HEK293T (cell line): ENCODE data around the gene FAM20B.
A peak's percentile ranks its signal among the peaks of the same experiment; 100 is the strongest.

Source experiments
- CTCF ChIA-PET: fragments of 350-600 bp; formaldehyde crosslinking; extraction: SDS; loops from one replicate; lab custom pipeline; 2021; ENCODE audit warnings: antibody characterized with exemption, inconsistent platforms; lab: Yijun Ruan, JAX
- POLR2A ChIA-PET: fragments of 350-600 bp; formaldehyde crosslinking; extraction: SDS; loops from one replicate; lab custom pipeline; 2020; ENCODE audit warnings: antibody characterized with exemption, inconsistent platforms; lab: Yijun Ruan, JAX
- DNase-seq: peaks from one replicate; pipeline ENCODE4 v3.0.0; 2012; ENCODE audit warnings: mixed read lengths; ENCODE audit errors: extremely low spot score
- ARNT ChIP-seq: fragments of 450-650 bp; IDR thresholded peaks from 2 replicates; pipeline ENCODE4 v1.6.1; 2017; ENCODE audit warnings: mild to moderate bottlenecking
- BHLHE40 ChIP-seq: fragments of 450-650 bp; IDR thresholded peaks from 2 replicates; pipeline ENCODE4 v1.6.1; 2016; ENCODE audit warnings: mild to moderate bottlenecking, moderate library complexity, borderline replicate concordance
- CTBP1 ChIP-seq: fragments of 450-650 bp; IDR thresholded peaks from 2 replicates; pipeline ENCODE4 v1.6.1; 2016; ENCODE audit warnings: borderline replicate concordance
- ELF4 ChIP-seq: fragments of 450-650 bp; IDR thresholded peaks from 2 replicates; pipeline ENCODE4 v1.6.1; 2017; ENCODE audit warnings: antibody characterized with exemption
- FOXA1 ChIP-seq: fragments of 450-650 bp; IDR thresholded peaks from 2 replicates; pipeline ENCODE4 v1.6.1; 2016; ENCODE audit warnings: mild to moderate bottlenecking
- FOXK2 ChIP-seq: fragments of 450-650 bp; IDR thresholded peaks from 2 replicates; pipeline ENCODE4 v1.6.1; 2016; ENCODE audit warnings: mild to moderate bottlenecking
- FOXM1 ChIP-seq: fragments of 450-650 bp; IDR thresholded peaks from 2 replicates; pipeline ENCODE4 v1.6.1; 2017; ENCODE audit warnings: mild to moderate bottlenecking, borderline replicate concordance
- HDGF ChIP-seq: fragments of 450-650 bp; IDR thresholded peaks from 2 replicates; pipeline ENCODE4 v1.6.1; 2017; ENCODE audit warnings: antibody characterized with exemption, borderline replicate concordance
- L3MBTL2 ChIP-seq: fragments of 450-650 bp; conservative IDR thresholded peaks from 2 replicates; pipeline ENCODE4 v1.6.1; 2016; ENCODE audit warnings: mild to moderate bottlenecking
- LEF1 ChIP-seq: fragments of 450-650 bp; IDR thresholded peaks from 2 replicates; pipeline ENCODE4 v1.6.1; 2017; ENCODE audit warnings: mild to moderate bottlenecking, borderline replicate concordance
- NFRKB ChIP-seq: fragments of 450-650 bp; IDR thresholded peaks from 2 replicates; pipeline ENCODE4 v1.6.1; 2016; ENCODE audit warnings: mild to moderate bottlenecking, moderate library complexity
- PKNOX1 ChIP-seq: fragments of 450-650 bp; IDR thresholded peaks from 2 replicates; pipeline ENCODE4 v1.6.1; 2016
- SP1 ChIP-seq: fragments of 450-650 bp; IDR thresholded peaks from 2 replicates; pipeline ENCODE4 v1.6.1; 2017
- SUZ12 ChIP-seq: fragments of 450-650 bp; IDR thresholded peaks from 2 replicates; pipeline ENCODE4 v1.6.1; 2016; ENCODE audit warnings: mild to moderate bottlenecking
- TARDBP ChIP-seq: fragments of 450-650 bp; IDR thresholded peaks from 2 replicates; pipeline ENCODE4 v1.6.1; 2016
- ZNF384 ChIP-seq: fragments of 450-650 bp; IDR thresholded peaks from 2 replicates; pipeline ENCODE4 v1.6.1; 2016

FAM20B gene

DNA sequence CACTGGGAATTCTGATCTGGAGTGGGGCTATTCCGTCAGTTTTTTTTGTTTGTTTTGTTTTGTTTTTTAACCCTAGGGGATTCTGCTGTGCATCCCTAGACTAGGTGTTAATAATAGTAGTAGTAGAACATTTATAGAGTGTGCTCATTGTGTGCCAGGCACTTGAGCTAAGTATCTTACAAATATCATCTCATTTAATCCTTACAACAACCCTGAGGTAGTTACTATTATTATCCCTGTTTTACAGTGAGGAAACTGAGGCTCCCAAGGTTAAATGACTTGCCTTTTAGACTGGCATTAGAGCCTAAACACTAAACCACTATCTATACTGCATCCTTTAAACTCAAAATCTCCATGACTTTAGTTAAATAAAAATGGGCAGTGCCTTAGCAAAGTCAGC is 78.3 kb downstream of the FAM20B start:
- ChIA-PET POLR2A (no interaction called here), CTCF (no interaction called here)
- no peak for DNase-seq
- TF ChIP-seq FOXM1 (no peak), L3MBTL2 (no peak), PKNOX1 (no peak), CTBP1 (no peak), BHLHE40 (no peak), TARDBP (no peak), FOXA1 (no peak), SUZ12 (no peak)

DNA sequence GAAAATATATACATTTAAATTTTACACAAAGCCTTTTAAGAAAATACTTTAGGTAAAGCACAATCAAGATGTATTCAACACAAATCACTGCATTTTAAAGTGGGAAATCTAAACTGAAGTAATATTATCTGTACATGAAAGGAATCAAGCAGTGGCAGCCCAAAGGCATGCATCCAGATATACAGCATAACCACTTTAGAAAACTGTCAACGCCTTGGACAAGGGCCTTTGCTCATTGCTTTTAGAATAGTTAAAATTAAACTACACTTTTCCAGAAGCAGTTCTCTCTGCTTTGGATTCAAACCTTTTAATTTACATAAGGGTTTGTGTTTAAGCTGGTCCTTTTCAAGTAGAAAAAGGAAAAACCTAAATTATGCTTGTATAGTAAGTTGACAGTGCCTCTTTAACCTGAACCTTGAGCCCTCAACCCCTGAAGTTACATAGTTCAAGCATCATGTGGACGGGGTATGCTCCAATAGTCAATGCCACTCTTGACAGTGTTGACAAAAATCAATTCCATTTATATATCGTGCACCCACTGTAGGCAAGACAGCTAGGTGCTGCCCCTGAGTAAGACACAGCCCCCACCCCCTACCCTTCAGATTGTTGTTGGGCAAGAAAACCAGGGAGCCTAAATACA is 79.0 kb downstream of the FAM20B start:
- TF ChIP-seq ARNT (no peak), PKNOX1 (no peak)
- POLR2A ChIA-PET: no interaction called here
- CTCF ChIA-PET: interaction anchor here (1.1 kb wide), 1 partner anchor 16 kb away, joined by 3 read pairs; no protein-coding TSS in a partner anchor
- no peak for DNase-seq

- POLR2A ChIA-PET: no interaction called here
- CTCF ChIA-PET: interaction anchor here (1.0 to 1.1 kb wide), 2 partner anchors 15 to 16 kb away, joined by 3 read pairs; no protein-coding TSS in a partner anchor
- TF ChIP-seq SUZ12 (no peak), PKNOX1 (no peak), TARDBP (no peak), HDGF (no peak), ELF4 (no peak), LEF1 (no peak), CTBP1 (no peak), ZNF384 (no peak), FOXK2 (no peak), ARNT (no peak), BHLHE40 (no peak), L3MBTL2 (no peak), NFRKB (no peak), FOXA1 (no peak)
- DNase-seq: peak; percentile 56
These were observed 79.7 kb downstream of the FAM20B start for GRCh38 chr1:179105393-179105792.

DNA sequence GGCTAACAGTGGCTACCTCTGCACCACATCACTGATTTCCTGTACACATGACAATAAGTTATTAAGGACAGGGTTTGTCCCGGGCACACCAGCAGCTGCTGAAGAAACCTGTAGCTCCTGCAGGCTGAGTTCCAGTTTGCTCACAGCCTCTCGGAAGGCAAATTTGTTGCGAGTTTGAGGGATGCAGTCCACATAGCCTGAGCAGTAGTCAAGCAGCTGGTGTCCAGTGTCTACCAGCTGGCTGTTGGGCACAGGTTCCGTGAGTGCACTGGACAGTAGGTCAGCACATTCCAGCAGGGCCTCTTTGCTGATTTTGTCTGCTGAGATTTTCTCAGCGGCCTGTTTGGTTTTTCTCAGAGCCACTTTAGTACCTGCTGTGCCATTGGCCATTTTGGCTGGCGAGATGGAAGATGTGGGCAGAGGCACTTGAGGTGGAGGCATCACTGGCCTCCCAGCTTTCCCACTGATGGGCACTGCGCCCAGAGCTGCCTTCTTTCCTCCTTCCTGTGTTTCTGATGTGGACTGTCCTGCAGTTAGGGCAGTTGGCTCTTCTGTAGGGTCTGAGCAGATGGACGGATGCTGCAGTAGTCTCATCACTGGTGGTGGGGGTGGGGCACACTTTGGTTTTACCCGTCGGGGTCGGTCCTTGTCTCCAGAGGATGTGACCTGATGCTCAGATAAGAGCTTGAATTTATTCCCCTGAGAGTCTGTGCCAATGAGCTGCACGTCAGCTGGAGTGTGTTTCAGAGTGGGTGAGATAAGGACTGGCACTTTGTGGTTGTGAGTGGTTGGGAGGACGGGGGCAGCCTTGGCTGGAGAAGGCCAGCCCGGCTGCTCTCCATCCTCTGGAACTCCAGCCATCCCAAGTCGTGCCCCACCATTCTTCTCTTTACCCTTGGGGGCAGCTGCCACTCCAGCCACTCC is 82.3 kb downstream of the FAM20B start:
- ChIA-PET CTCF (no interaction called here), POLR2A (interaction anchor here (0.6 to 0.9 kb wide), 2 partner anchors 186 to 495 kb away, joined by 3 read pairs; partner anchors contain the start of gene SOAT1)
- no peak for DNase-seq
- no peak for TF ChIP-seq CTBP1
- TF ChIP-seq L3MBTL2: no peak
- TF ChIP-seq ZNF384: no peak
- TF ChIP-seq NFRKB: no peak

DNA sequence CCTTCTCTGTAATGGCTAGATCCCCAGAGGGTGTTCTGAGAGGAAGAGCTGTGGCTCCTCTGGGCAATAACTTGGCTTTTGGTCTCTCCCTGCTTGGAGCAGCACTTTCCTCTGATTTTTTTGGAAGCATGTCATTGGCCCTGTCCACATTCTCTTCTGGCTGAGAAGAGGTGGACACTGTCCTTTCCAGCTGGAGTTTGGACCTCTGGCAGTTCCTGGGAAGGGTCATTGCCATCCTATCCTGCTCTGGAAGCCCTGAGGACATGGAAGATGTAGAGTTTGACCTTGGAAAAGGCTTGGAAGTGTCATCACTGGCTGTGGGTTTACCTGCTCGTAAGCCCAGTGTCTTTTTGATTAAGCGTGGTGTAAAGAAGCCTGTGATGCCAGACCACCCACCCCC is 83.0 kb downstream of the FAM20B start:
- DNase-seq: no peak
- ChIA-PET CTCF (no interaction called here), POLR2A (interaction anchor here (0.9 kb wide), 1 partner anchor 185 kb away, joined by 3 read pairs; the partner anchor contains the start of gene SOAT1)
- TF ChIP-seq ELF4: no peak
- no peak for TF ChIP-seq CTBP1

DNA sequence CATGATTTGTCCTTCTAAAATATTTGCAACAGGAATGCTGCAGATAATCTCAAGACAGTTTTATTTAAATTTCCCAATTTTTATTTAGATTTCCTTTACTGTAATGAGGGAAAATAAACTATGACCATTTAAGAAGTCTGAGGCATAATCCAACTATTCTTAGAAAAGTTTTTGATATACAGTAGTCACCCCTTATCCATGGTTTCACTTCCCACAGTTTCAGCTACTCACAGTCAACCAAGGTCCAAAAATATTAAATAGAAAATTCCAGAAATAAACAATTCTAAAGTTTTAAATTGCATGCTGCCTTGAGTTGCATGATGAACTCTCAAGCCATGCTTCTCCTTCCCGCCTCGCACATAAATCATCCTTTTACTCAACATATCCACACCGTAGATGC is 89.5 kb downstream of the FAM20B start:
- no peak for TF ChIP-seq ARNT
- no peak for TF ChIP-seq NFRKB
- no peak for TF ChIP-seq BHLHE40
- TF ChIP-seq SUZ12: no peak
- no peak for TF ChIP-seq ELF4
- TF ChIP-seq TARDBP: no peak
- no peak for TF ChIP-seq HDGF
- no peak for TF ChIP-seq FOXA1
- no peak for TF ChIP-seq PKNOX1
- TF ChIP-seq CTBP1: no peak
- no peak for TF ChIP-seq ZNF384
- TF ChIP-seq FOXM1: no peak
- no peak for TF ChIP-seq LEF1
- TF ChIP-seq SP1: no peak
- TF ChIP-seq FOXK2: no peak
- no peak for TF ChIP-seq L3MBTL2
- ChIA-PET POLR2A (no interaction called here), CTCF (no interaction called here)
- no peak for DNase-seq
